HG03097 (cell line): ENCODE data around the gene GFRA3.
"Not testable (repeated sequence)": the region's sequence is repeated elsewhere in the genome, so short reads cannot be mapped to it uniquely, and the experiment has no call there.

Source experiments
- ATAC-seq: cut with Tn5 transposase; IDR thresholded peaks from one replicate; pipeline ENCODE4 v1.9.1; 2021; ENCODE audit not compliant: unreplicated experiment, low FRiP score

The GFRA3 gene, protein sequence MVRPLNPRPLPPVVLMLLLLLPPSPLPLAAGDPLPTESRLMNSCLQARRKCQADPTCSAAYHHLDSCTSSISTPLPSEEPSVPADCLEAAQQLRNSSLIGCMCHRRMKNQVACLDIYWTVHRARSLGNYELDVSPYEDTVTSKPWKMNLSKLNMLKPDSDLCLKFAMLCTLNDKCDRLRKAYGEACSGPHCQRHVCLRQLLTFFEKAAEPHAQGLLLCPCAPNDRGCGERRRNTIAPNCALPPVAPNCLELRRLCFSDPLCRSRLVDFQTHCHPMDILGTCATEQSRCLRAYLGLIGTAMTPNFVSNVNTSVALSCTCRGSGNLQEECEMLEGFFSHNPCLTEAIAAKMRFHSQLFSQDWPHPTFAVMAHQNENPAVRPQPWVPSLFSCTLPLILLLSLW

DNA sequence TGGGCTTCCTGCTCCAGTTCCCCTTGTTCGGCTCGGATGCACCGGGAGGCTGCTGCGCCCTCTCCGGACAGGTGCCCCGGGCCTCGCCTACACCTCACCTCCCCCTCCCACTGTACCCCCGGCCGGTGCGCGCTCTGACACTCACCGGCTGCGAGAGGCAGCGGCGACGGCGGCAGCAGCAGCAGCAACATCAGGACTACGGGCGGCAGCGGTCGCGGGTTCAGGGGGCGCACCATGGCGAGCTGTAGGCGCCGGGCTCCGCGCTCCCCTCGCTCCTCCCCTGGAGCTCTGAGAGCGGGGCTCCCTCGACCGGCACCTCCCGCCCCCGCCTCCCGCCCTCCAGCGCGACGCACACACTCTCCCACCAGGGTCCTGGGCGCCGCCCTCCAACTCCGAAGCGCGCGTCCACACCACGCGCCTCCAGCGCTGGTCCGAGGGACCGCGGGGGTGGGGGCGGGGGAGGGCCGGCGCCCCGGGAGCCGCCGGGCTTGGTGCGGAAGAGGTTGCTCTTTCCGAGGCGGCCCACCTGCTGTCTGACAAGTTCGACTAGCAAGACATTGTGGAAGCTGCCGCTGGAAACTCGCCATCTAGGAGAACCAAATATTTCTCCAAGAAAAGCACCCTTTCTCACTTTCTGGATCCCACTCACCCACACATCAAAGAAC lies at the start of gene GFRA3:
Gene GFRA3, minus strand, starts transcription at position 433 of the 665 bp plus-strand sequence. Its CDS starts 197 bp downstream, at position 236.
- no peak for ATAC-seq

DNA sequence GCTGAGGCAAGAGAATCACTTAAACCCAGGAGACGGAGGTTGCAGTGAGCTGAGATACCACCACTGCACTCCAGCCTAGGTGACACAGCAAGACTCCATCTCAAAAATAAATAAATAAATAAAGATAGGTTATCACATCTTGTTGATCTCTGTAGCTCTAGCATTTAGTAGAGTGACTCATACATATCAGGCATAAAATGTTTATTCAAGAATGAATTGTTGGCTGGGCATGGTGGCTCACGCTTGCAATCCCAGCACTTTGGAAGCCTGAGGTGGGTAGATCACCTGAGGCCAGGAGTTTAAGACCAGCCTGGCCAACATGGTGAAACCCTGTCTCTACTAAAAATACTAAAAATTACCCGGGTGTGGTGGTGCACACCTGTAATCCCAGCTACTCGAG lies 43.8 kb upstream of the GFRA3 start:
- not testable (repeated sequence) for ATAC-seq

DNA sequence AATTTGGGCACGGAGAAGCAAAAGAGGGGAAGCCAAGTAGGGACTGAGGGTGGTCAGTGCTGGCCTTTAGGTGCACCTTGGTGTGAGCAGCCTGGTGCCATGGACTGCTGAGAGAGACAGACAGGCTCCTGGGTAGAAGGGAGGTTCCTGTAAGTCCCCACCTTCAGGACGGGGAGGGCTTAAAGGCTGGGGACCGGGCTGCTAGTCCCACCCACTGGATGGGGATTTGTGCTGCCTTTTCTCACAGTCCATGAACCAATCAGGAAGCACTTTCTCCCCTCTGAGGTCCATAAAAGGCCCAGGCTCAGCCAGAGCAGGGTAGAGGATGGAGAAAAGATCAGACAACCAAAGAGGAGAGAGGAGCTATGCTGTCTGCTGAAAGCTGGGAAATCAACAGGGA lies 41.9 kb upstream of the GFRA3 start:
- no peak for ATAC-seq

DNA sequence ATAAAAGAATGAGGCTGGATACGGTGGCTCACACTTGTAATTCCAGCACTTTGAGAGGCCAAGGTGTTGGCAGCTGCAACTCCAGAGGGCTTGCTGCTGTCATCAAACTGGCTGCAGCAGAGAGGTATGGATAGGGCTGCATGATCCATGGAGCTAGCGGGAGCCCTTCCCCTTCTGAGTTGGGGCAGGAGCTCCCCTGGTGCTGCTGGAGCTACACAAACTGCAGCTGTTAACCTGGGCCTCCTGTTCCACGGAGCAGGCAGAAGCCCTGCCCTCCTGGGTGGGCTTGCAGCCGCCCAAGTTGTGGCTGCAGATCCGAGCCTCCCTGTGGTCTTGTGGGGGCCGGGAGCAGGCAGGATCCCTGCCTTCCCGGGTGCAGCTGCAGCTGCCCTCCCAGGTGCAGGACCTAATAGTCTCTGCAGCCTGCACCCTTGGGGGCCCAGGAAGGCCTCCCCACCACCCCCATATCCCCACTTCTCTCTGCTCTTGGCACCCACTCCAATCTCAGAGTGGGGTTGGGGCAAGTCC lies 41.4 kb upstream of the GFRA3 start:
- ATAC-seq, result no peak

DNA sequence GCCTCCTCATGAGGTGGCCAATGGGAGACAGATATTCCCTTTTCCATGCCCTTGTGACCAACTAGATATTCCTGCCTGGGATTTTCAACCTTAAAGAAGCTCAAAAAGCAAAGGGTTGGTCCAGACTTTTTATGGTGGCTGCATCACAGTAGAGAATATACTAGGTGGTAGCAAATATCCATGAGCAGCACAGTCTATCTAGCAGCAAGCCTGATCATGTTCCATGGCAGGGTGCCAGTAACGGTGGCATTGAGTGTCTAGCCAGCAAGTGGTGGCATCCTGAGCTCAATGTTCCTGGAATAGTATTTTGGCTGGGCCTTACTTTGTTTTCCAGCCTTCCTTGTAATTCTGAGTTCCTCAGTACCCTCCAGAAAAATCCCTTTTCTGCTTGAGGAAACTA lies 31.4 kb upstream of the GFRA3 start:
- ATAC-seq, result no peak

DNA sequence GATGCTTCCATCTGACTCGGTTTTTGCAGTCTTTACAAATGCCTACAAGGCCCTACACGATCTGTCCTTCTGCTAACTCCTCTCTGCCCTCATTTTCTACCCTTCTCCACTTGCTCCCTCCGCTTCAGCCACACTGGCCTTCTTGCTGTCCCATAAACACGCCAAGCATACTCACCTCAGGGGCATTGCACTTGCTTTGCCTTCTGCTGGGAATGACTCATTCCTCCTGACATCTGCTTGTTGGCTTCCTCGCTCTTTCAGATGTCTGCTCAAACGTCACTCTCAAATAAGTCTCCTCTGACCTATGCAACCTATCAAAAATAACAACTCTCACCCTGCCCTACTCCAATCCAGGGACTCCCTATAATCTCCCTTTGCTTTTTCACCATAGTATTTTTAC lies 29.0 kb upstream of the GFRA3 start:
- no peak for ATAC-seq

DNA sequence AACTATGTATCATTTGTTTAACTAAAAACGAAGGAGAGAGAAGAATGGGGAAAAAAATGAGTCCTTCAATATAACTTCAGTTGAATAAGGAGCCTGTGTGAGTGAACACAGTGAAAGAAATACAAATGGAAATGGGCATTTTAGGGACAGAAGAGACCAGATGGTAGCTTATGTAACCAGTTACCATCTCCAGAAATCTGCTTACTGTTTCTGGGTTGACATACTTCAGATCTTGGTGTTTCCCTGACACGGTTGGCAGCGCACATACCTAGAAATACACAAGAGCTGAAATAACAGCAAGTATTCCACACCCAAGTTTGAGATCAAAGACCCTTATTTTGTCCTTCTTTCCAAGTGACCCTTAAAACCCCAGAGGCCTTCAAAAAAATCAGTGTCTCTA lies 14.9 kb upstream of the GFRA3 start:
- no peak for ATAC-seq

DNA sequence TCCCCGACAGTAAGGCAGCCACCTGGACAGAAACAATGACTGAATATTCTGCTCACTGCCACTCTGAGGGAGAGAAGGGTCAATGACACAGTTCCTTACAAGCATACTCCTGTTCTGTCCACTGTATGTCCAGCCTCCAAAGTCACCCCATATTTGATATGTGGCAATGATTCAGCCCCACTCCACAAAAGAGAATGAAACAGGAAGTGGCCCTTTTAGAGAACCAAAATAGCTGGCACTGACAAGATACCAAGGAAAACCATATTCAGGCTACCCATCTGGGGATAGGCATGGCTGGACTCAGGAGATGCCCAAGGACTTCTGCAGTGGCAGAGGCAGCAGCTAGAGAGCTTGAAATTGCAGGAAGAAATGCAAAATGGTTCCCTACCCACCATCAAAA lies 12.8 kb upstream of the GFRA3 start:
- ATAC-seq, result no peak

DNA sequence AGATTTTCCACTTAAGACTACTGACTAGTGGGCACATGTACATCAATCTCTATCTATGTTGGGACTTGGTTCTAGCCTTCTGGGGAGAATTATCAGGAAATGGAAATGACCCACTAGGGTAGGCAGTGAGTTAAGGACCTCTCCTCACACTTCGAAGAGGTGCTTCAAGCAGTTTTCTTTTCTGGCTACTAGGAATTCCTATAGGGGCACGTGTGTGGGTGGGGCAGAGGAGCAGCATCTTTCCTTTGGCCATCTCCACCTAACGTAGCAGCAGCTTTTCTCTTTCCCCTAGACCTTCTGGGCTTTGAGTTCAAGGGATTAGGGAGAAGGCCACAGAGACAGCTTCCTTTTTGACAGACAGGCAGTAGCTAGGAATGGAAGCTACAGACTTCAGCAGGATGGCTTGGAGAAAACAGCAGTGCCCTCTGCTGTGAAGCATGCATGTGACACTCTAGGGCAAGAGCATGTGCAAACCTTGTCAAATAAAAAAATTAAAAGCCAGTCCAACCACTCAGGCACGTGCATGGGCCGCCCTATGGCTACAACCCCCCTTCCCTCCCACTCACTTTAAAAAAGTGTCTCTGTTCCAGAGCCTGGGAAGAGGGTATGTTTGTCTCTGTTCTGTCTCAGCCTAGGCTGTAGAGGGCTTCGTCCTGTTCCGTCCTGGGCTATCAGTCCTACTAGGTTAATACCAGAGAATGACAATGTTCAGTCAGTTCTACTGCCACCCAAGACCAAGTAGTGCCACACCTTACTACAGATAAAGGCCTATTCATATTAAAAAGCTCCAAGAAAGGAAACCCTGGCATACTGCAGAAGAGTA lies 8.7 kb upstream of the GFRA3 start:
- ATAC-seq, result no peak

DNA sequence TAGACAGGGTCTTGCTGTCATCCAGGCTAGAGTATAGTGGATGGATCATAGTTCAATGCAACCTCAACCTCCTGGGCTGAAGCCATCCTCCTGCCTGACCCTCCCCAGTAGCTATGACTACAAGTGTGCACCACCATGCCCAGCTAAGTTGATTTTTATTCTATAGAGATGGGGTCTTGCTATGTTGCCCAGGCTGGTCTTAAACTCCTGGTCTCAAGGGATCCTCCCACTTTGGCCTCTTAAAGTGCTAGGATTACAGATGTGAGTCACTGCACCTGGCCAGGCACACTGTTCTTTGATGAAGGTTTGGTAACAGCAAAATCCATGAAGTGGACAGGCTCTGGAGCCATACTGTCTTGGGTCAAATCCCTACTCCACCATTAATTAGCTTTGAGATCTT lies 6.5 kb upstream of the GFRA3 start:
- no peak for ATAC-seq

DNA sequence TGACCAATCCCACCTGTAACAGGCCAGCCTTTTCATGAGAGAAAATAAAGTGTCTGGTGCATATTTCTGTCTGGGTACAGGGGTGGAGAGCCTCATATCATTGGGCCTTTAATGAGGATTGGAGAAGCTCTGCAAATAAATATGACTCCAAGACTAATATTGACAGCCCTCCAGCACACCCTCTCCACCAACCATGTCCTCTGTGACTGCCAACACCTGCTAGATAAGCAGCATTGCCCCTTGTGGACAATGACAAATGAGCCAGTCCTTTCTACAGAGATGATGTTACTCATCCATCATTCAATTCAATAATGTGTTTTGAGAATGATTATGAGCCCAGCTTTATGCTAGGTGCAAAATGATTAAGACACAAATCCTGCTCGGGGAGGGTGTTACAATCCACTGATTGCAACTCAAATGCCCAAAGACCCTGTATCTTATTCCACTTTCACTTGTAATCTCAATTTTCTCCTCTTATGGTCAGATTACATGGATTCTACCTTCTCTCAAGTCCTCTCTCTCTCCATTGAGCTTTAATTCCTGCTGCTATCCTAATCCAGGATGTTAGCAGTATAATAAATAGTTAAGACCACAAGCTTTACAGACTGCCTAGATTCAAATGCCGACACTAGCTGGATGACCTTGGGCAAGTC lies 2.1 kb upstream of the GFRA3 start:
- no peak for ATAC-seq

DNA sequence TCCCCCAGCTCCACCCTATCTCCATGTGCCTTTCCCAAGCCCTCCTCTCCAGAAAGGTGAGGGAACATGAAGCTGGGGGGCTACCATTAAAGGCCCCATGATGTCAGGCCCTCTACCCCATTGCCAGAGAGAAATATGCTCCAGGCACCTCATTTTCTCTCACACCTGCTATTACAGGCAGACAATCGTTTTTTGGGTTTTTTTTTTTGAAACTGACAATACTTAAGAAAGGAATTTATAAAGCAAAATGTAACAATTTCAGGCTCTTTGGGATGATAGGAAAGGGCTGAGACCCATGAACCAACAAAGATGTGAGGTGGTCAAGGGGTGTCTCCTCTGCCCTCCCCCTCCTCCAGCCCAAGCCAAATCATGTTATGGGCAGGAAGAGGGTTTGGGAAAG lies 1.5 kb upstream of the GFRA3 start:
- no peak for ATAC-seq

DNA sequence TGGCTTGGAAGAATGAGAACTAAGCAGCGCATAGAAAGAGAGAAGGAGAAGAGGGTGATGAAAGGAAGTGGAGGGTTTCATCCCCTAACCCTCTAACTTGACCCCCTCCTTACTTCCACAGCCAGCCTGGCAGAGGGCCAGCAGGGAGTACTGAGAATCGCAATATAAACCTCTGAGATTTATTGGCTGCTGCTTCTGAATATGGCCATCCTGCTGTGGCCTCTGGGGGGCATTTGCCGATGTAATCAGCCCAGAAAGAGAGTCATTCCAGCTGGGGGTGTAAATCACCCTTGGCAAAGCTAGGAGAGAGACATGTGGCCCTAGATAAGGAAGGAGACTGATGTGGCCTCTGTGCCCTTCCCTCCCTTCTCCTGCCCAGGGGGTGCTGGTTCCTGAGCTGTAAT lies 960 bp upstream of the GFRA3 start:
- no peak for ATAC-seq

DNA sequence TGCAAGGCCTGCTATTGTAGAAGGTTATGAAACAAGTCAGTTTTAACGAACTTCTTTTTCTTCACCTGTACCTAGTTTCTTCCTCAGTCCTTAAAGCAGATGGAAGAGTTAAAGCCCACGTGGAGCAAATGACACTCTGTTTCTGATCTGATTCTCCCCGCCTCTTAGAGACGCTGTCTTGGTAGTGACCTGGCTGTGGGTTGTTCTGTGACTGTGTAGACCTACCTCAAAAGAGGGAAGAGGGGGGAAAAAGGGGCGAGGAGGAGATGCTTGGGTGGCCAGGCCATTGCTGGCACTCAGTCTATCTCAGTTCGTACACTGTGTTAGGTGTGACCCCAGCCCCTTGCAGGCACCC lies 610 bp downstream of the GFRA3 start:
- no peak for ATAC-seq

DNA sequence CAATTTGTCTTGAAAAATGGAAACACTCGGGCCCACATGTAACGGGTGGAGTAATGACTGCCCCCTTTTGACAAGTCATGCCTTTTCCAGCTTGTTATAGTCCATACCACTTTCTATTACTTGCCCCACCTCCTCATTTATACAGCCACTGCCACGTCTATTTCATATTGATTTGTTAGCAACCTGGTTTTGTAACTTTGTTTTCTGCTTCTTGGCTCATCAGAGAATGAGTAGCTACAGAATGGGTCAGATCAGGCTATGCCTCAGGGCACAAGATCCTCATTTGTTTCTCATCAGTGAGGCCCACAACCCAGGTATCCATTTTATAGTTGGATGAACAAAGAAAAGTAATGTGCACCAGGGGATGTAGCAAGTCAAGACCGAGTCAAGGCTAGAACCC lies 1.7 kb downstream of the GFRA3 start:
- no peak for ATAC-seq

DNA sequence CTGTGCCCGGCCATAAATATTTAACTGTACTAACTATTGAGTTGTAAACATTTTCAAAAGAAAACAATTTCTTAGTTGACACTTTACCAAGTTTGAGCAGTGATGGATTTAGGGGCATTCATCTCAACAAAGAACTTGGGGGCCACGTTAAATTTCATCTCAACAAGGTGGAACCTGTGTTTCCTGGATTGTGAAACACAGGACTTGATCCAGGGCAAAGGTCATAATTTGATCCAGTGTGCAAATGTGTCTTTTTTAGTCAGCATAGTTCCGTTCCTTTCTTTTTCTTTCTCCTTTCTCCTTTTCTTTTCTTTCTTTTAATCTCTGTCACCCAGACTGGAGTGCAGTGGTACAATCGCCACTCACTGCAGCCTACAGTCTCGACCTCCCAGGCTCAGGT lies 3.1 kb downstream of the GFRA3 start:
- no peak for ATAC-seq

DNA sequence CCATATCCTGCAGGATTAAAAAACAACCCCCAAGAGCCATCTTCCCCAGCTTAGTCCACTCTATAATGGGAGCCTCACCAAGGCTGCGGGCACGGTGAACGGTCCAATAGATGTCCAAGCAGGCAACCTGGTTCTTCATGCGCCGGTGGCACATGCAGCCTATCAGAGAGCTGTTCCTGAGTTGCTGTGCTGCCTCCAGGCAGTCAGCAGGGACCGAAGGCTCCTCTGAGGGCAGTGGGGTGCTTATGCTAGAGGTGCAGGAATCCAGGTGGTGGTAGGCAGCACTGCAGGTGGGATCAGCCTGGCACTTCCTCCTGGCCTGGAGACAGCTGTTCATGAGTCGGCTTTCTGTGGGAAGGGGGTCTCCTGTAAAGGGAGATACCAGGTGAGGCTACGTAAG lies 10.2 kb downstream of the GFRA3 start:
- ATAC-seq, result no peak

DNA sequence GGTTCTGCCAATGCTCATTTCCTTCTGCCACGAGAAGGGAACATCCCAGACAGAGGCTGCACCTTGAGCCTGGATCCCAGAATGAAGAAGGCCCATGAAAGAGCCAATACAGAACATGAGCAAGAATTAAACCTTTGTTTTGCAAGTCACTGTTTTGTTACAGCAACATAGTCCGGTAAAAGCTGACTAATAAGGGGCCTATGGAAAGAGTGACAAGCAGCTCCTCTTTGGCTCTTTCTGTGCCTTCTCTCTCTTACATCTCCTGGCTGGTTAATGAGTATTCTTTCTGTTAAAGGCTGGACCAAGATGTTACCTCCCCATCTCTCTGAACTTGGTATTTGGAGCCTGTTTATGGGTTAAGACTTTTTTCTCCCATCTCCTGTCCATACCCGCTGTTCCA lies 10.8 kb downstream of the GFRA3 start:
- ATAC-seq, result no peak

DNA sequence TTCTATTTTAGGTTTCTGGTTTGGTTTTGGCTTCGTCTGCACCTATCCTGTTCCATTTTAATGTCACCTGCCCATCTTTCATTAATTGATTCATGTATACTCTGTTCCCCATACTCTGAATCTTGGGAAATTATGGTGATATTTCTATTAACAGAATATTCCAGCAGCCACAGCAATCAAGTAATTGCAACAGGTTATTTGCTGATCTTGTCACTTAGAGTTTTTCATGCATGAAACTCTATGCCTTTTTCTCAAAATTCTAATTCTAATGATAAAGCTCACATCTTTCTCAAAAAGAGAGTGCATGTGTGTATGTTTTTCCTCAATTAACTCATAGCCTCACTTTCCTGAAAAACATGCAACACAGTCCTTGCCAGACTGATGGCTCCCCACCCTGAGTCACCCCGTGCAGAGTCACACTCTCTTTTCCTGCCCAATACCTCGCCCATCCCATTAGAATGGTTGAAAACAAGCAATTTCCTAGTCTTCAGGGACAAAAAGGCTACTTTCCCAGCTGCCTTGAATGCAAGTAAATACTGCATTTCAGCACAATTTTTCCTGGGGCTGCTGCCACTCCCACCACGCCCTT lies 15.6 kb downstream of the GFRA3 start:
- no peak for ATAC-seq

DNA sequence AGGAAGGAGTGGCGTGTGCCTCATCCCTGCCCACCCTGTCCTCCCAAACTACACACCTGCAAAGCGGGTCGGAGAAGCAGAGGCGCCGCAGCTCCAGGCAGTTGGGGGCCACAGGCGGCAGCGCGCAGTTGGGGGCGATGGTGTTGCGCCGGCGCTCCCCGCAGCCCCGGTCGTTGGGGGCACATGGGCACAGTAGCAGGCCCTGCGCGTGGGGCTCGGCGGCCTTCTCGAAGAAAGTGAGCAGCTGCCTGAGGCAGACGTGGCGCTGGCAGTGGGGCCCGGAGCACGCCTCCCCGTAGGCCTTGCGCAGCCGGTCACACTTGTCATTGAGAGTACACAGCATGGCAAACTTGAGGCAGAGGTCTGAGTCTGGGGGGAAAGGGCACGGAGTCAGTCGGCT lies 16.8 kb downstream of the GFRA3 start:
- ATAC-seq, result no peak
